GM13977 (cell line): ENCODE results near the gene SLC25A25.
A peak's percentile ranks its signal among the peaks of the same experiment; 100 is the strongest.

Source experiments
- DNase-seq: peaks from one replicate; pipeline ENCODE4 v3.0.0; 2012; ENCODE audit warnings: low spot score
- in situ Hi-C: fragments of 300-500 bp; cut with MboI; formaldehyde crosslinking; loops from one replicate; pipeline ENCODE4 v1.12.0; 2022; ENCODE audit warnings: low sequenced_read_pairs, low pct_unique_long_range_greater_than_20kb, mixed read lengths, inconsistent platforms; ENCODE audit not compliant: unreplicated experiment
- TF ChIP-seq, protein P1 (sequence below): IDR thresholded peaks from 2 replicates; pipeline ENCODE4 v1.5.1; 2012; ENCODE audit warnings: mild to moderate bottlenecking, control low read depth; ENCODE audit not compliant: insufficient read depth; ENCODE audit errors: extremely low read depth, missing control alignments

The SLC25A25 gene

DNA sequence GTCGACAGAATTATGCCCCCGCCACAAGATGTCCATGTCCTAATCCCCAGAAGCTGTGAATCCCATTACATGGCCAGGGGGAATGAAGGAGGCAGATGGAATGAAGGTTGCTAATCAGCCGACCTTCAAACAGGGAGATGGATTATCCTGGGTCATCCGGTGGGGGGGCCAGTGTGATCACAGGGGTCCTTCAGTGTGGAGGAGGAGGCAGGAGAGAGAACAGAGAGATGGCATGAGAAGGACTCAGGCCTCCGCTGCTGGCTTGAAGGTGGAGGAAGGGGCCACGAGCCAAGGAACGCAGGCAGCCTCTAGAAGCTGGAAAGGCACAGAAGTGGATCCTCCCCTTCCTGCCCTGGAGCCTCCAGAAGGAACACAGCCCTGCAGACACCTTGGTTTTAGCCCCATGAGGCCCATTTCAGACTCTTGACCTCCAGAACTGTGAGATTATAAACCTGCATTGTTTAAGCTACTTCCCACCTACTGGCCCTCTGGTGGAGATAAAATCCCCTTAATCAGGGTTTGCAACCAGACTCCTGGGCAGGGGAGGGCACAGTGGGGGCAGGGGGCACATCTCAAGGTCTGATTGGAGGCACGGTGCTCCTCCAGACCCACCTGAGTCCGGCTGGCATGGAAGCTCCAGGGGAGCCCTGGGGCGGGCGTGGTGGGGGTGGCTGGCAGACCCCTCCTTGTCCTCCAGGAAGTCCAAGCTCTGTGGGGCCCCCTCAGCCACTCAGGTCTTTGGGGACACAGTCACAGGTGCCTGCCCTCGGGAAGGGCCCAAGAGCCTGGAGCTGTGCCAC lies 45.7 kb downstream of the SLC25A25 start:
- TF ChIP-seq, protein P1, sequence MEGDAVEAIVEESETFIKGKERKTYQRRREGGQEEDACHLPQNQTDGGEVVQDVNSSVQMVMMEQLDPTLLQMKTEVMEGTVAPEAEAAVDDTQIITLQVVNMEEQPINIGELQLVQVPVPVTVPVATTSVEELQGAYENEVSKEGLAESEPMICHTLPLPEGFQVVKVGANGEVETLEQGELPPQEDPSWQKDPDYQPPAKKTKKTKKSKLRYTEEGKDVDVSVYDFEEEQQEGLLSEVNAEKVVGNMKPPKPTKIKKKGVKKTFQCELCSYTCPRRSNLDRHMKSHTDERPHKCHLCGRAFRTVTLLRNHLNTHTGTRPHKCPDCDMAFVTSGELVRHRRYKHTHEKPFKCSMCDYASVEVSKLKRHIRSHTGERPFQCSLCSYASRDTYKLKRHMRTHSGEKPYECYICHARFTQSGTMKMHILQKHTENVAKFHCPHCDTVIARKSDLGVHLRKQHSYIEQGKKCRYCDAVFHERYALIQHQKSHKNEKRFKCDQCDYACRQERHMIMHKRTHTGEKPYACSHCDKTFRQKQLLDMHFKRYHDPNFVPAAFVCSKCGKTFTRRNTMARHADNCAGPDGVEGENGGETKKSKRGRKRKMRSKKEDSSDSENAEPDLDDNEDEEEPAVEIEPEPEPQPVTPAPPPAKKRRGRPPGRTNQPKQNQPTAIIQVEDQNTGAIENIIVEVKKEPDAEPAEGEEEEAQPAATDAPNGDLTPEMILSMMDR: no peak
- in situ Hi-C loops: no loop called here
- DNase-seq: no peak

DNA sequence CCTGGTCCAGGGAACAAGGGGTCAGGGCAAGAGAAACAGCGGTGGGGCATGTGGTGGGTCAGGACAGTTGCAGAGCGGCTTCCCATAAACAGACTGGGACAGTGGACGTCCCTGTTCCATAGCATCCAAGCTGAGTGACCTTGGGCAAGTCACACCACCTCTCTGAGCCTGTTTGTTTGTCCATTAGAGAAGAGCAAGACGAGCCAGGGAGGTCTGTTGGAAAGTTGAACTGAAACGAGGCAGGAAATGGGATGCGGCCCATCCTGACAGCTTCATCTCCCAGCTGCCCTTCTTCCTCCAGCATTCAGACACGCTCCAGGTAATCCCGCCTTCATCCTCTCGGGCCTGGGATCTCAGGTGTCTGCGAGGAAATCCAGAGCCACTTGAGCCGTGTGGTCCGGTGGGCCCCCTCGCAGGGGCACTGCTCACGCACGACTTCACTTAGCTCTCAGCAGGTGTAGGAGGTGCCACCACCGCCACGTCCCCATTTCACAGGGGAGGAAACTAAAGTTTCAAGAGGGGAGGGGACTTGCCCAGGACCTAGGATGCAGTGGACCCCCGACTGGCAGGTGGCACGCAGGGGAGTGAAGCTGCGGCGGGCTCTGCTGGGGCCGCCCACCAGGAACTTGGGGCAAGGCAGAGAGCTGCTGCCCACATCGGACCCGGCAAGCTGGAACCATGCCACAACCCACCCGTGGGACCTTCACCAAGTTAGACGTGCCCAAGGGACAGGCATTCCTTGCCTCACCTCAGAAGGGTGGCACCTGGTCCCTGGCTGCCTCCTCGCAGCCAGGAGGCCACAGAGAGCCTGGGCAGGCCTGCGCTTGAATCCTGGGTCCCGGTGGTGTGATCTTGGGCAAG lies 46.5 kb downstream of the SLC25A25 start:
- DNase-seq: no peak
- TF ChIP-seq, protein P1: no peak
- in situ Hi-C loops: no loop called here

DNA sequence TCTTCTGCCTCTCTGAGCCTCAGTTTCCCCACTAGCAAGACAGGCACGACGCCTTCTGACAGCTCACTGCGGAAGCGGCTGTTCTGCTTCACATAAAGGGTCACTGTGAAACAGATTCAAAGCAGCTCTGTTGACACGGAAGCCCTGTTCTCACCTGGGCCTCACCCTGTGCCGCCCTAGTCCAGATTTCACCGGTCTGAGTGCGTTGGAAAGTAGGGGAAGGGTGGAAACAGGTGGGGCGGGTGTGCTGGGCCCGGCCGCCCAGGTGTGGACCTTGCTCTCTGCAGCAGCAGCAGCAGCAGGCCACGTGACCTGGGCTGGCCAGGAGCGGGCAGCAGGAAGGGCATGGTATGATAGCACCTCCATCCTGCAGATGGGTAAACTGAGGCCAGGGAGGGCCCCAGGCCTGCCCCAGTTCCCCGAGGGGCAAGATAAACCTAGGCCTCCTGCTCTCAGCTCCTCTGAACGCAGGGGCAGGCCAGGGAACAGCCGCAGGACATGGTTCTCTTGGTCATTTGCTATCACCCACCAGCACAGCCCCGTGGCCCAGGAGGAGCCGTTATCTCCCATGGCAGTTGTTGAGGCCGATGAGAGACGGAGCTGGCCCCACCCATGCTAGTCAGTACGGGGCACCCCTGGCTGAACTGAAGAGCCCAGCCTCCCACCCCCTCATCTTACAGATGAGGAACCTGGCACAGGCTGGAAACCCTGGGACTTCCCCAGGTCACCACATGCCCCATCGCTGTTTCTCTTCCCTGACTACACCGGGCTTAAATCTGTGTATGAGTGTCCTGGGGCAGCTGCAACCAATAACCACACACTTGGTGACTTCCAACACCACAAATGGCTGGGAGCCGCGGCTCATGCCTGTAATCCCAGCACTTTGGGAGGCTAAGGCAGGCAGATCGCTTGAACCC lies 47.4 kb downstream of the SLC25A25 start:
- DNase-seq: peak; percentile 78
- TF ChIP-seq, protein P1: no peak
- in situ Hi-C loops: no loop called here

DNA sequence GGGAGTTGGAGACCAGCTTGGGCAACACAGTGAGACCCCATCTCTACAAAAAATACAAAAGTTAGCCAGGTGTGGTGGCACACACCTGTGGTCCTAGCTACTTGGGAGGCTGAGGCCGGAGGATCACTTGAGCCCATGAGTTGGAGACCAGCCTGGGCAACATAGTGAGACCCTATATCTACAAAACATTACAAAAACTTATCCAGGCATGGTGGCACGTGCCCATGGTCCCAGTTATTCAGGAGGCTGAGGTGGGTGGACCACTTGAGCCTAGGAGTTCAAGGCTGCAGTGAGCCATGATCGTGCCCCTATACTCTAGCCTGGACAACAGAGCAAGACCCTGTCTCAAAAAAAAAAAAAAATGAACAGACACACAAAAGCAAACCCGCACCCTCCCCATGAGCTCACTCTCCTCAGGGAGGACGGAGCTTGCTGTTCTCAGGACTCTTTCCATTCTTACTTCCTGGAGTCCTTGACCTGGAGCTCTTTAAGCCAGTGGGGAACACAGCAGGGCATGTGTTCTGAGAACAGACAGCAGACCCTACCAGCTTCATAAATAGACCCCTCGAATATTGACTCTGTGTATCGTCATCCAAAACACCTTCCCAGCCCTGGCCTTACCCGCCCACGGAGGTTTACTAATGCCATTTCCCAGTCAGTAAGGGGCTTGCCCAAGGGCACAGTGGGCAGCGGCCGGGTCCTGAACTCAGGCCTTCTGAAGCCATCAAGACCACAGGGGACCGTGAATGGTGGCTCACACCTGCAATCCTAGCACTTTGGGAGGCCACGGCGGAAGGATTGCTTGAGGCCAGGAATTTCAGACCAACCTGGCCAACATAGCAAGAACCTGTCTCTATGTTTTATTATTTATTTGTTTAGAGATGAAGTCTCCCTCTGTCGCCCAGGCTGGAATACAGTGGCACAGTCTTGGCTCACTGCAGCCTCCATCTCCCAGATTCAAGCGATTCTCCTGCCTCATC lies 48.4 kb downstream of the SLC25A25 start:
- in situ Hi-C loops: no loop called here
- no peak for DNase-seq
- TF ChIP-seq, protein P1: no peak

DNA sequence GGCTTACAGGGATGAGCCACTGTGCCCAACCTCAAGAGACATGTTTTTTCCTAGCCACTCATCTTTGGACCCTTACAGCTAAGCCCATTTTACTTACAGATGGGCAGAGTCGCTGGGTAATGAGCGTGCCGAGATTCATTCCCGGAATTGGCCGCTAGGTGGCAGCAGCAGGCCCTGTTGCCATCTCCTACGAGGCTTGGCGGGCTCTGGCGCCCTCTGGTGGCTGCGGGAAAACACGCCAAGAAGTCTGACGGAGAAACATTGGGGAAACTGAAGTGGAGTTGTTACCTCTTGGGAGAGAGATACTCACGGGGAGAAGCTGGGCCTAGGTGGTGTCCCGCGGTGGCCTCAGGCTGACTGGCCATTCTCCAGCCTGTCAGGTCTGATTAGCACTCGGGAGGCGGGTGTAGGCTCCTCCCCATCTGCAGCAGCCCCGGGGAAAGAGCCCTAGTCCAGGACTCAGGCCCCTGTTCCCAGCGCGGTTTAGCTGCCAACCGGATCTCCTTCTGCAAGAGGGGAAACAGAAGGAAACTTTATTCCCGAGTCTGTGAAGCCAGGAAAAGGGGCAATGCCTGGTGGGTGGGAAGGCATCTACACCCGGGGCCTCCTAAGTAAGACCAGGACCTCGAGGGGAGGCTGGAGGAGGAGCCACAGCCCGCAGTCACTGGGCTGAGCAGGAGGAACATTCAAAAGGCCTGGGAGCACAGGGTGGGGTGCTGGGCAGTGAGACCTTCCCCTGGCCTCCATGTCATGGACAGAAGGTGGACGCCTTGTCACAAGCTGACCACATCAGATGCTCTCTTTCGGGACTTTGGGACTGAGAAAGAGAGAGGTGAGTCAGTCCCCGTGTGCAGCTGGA lies 49.8 kb downstream of the SLC25A25 start:
- TF ChIP-seq, protein P1: peak; percentile 100
- in situ Hi-C loops: no loop called here
- DNase-seq: peak; percentile 95
